Measurements from ENCODE around the gene CENPP.

Gene CENPP

GRCh38 chr9:92660266-92660665 lies 334.5 kb downstream of the CENPP start:
- Histone ChIP-seq H3K4me3 (ENCODE audit: insufficient read depth, low read length, poor library complexity, severe bottlenecking) (no peak overlapping the region), H4K20me1 (ENCODE audit: low read depth, low read length) (no peaks in the 10 kb centered on the region; the same call in 1 of the 2 replicates), H3K9ac (ENCODE audit: low read length) (no peak overlapping the region), H3K4me2 (ENCODE audit: low read depth, low read length, poor library complexity, severe bottlenecking) (no peak overlapping the region), H2AFZ (ENCODE audit: low read depth, low read length, severe bottlenecking) (no peak overlapping the region), H3K27me3 (ENCODE audit: low read length) (no peaks in the 10 kb centered on the region), H3F3A (ENCODE audit: insufficient read depth) (no peaks in the 10 kb centered on the region), H3K9me3 (ENCODE audit: insufficient read depth, low read length) (no peaks in the 10 kb centered on the region), H3K36me3 (ENCODE audit: low read length) (no peaks in the 10 kb centered on the region), H3K9me2 (replicated peaks; ENCODE audit: insufficient read depth, low read length) (no peaks in the 10 kb centered on the region), H3K27ac (ENCODE audit: low read depth, low read length) (no peak overlapping the region), H3K79me2 (ENCODE audit: insufficient read depth, low read length) (peaks cover 74% of the 10 kb centered on the region)
- no peak for TF ChIP-seq EZH2phosphoT487 (conservative IDR thresholded peaks at IDR 0.05; ENCODE audit: low read length)
- no peak for TF ChIP-seq CTCF (IDR thresholded peaks at IDR 0.05; ENCODE audit: insufficient read depth, low read length, poor library complexity, severe bottlenecking)

GRCh38 chr9:92661127-92661526 lies 335.4 kb downstream of the CENPP start:
- no peaks in the 10 kb centered on the region for H3K9me2 ChIP-seq (replicated peaks; ENCODE audit: insufficient read depth, low read length)
- H3K27me3 ChIP-seq (ENCODE audit: low read length) = no peaks in the 10 kb centered on the region
- H4K20me1 ChIP-seq (ENCODE audit: low read depth, low read length) = no peaks in the 10 kb centered on the region; the same call in 1 of the 2 replicates
- no peaks in the 10 kb centered on the region for H3F3A ChIP-seq (ENCODE audit: insufficient read depth)
- no peak overlapping the region for H3K9ac ChIP-seq (ENCODE audit: low read length)
- no peak overlapping the region for H3K4me2 ChIP-seq (ENCODE audit: low read depth, low read length, poor library complexity, severe bottlenecking)
- peaks cover 78% of the 10 kb centered on the region for H3K79me2 ChIP-seq (ENCODE audit: insufficient read depth, low read length)
- H3K27ac ChIP-seq (ENCODE audit: low read depth, low read length) = no peak overlapping the region
- H2AFZ ChIP-seq (ENCODE audit: low read depth, low read length, severe bottlenecking) = no peak overlapping the region
- no peak overlapping the region for H3K4me3 ChIP-seq (ENCODE audit: insufficient read depth, low read length, poor library complexity, severe bottlenecking)
- no peaks in the 10 kb centered on the region for H3K9me3 ChIP-seq (ENCODE audit: insufficient read depth, low read length)
- TF ChIP-seq CTCF (IDR thresholded peaks at IDR 0.05; ENCODE audit: insufficient read depth, low read length, poor library complexity, severe bottlenecking) = no peak
- TF ChIP-seq EZH2phosphoT487 (conservative IDR thresholded peaks at IDR 0.05; ENCODE audit: low read length) = no peak
- H3K36me3 ChIP-seq (ENCODE audit: low read length) = no peaks in the 10 kb centered on the region

- H3K4me3 ChIP-seq (ENCODE audit: insufficient read depth, low read length, poor library complexity, severe bottlenecking) = no peak overlapping the region
- H3K27me3 ChIP-seq (ENCODE audit: low read length) = no peaks in the 10 kb centered on the region
- TF ChIP-seq CTCF (IDR thresholded peaks at IDR 0.05; ENCODE audit: insufficient read depth, low read length, poor library complexity, severe bottlenecking) (no peak), EZH2phosphoT487 (conservative IDR thresholded peaks at IDR 0.05; ENCODE audit: low read length) (no peak)
- no peaks in the 10 kb centered on the region for H3F3A ChIP-seq (ENCODE audit: insufficient read depth)
- H2AFZ ChIP-seq (ENCODE audit: low read depth, low read length, severe bottlenecking) = no peak overlapping the region
- H3K4me2 ChIP-seq (ENCODE audit: low read depth, low read length, poor library complexity, severe bottlenecking) = no peak overlapping the region
- H3K27ac ChIP-seq (ENCODE audit: low read depth, low read length) = no peak overlapping the region
- peaks cover 82% of the 10 kb centered on the region for H3K79me2 ChIP-seq (ENCODE audit: insufficient read depth, low read length)
- no peaks in the 10 kb centered on the region for H3K36me3 ChIP-seq (ENCODE audit: low read length)
- H3K9me2 ChIP-seq (replicated peaks; ENCODE audit: insufficient read depth, low read length) = no peaks in the 10 kb centered on the region
- no peak overlapping the region for H3K9ac ChIP-seq (ENCODE audit: low read length)
- H3K9me3 ChIP-seq (ENCODE audit: insufficient read depth, low read length) = no peaks in the 10 kb centered on the region
- no peaks in the 10 kb centered on the region; the same call in 1 of the 2 replicates for H4K20me1 ChIP-seq (ENCODE audit: low read depth, low read length)
Observed at GRCh38 chr9:92661743-92662142, 336.0 kb downstream of the CENPP start.
